Thyroid gland (tissue), 4 donors: ENCODE data around the gene DKK3.

Source experiments
- POLR2A ChIP-seq, 2 donors: fragments of 450-650 bp; IDR thresholded peaks; one replicate each; pipeline ENCODE4 v1.6.1; 2017; ENCODE audit warnings: antibody characterized with exemption in 2 of 2, mild to moderate bottlenecking in 2 of 2, moderate library complexity in 1 of 2
- TF ChIP-seq, protein P1 (sequence below), 6 experiments: fragments of 200-600 bp in 3 of 6; fragments of 450-650 bp in 3 of 6; sonication (generic) in 3 of 6; IDR thresholded peaks; one replicate each; pipeline ENCODE4 v1.5.1; 2016 to 2019; ENCODE audit warnings: antibody characterized with exemption in 6 of 6, mild to moderate bottlenecking in 2 of 6, inconsistent platforms in 1 of 6, moderate library complexity in 1 of 6

DNA sequence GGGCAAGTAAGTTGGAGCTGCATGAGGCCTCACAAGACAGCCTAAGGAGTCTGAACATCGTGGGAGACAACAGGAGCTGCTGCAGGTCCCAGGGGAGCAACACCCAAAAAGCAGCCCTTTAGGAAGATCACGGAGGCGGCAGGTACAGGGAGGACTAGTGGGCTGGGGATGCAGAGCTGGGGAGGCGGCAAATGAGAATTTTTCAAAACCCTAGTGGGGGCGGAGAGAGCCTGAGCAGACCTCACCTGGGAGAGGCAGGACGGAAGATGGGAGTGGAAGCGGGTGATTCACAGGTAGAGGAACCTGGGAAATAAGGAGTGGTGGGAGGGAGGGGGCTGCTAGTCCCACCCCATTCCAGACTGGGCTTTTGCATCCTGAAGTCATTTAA, 42.1 kb downstream of the DKK3 start:
- TF ChIP-seq, protein P1, sequence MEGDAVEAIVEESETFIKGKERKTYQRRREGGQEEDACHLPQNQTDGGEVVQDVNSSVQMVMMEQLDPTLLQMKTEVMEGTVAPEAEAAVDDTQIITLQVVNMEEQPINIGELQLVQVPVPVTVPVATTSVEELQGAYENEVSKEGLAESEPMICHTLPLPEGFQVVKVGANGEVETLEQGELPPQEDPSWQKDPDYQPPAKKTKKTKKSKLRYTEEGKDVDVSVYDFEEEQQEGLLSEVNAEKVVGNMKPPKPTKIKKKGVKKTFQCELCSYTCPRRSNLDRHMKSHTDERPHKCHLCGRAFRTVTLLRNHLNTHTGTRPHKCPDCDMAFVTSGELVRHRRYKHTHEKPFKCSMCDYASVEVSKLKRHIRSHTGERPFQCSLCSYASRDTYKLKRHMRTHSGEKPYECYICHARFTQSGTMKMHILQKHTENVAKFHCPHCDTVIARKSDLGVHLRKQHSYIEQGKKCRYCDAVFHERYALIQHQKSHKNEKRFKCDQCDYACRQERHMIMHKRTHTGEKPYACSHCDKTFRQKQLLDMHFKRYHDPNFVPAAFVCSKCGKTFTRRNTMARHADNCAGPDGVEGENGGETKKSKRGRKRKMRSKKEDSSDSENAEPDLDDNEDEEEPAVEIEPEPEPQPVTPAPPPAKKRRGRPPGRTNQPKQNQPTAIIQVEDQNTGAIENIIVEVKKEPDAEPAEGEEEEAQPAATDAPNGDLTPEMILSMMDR (IDR thresholded peaks at IDR 0.05), result no peak
- TF ChIP-seq POLR2A (IDR thresholded peaks at IDR 0.05), result no peak
